LNCAP (cell line): ENCODE measurements around the gene NT5DC4.

ENCODE experiments used
- TF ChIP-seq, protein P1 (sequence below): fragments of 450-650 bp; IDR thresholded peaks from 2 replicates; pipeline ENCODE4 v1.5.1; 2017; ENCODE audit warnings: mild to moderate bottlenecking

NT5DC4 gene

DNA sequence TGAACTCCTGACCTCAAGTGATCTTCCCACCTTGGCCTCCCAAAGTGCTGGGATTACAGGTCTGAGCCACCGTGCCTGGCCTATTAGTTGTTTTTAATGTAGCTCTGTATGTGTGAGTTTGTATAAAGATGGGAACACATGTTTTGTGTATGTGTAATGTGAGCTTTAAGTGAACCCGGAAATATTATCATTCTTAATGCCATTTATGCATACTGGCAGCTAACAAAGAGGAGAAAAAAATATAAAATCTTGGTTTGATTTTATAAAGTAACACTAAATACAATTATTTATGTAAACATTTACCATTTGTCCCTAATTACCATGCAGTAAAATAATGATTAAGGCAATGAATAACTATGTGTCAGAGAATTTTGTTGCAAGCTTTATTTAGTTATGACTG, 52.7 kb downstream of the NT5DC4 start:
- TF ChIP-seq, protein P1, sequence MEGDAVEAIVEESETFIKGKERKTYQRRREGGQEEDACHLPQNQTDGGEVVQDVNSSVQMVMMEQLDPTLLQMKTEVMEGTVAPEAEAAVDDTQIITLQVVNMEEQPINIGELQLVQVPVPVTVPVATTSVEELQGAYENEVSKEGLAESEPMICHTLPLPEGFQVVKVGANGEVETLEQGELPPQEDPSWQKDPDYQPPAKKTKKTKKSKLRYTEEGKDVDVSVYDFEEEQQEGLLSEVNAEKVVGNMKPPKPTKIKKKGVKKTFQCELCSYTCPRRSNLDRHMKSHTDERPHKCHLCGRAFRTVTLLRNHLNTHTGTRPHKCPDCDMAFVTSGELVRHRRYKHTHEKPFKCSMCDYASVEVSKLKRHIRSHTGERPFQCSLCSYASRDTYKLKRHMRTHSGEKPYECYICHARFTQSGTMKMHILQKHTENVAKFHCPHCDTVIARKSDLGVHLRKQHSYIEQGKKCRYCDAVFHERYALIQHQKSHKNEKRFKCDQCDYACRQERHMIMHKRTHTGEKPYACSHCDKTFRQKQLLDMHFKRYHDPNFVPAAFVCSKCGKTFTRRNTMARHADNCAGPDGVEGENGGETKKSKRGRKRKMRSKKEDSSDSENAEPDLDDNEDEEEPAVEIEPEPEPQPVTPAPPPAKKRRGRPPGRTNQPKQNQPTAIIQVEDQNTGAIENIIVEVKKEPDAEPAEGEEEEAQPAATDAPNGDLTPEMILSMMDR, result no peak

DNA sequence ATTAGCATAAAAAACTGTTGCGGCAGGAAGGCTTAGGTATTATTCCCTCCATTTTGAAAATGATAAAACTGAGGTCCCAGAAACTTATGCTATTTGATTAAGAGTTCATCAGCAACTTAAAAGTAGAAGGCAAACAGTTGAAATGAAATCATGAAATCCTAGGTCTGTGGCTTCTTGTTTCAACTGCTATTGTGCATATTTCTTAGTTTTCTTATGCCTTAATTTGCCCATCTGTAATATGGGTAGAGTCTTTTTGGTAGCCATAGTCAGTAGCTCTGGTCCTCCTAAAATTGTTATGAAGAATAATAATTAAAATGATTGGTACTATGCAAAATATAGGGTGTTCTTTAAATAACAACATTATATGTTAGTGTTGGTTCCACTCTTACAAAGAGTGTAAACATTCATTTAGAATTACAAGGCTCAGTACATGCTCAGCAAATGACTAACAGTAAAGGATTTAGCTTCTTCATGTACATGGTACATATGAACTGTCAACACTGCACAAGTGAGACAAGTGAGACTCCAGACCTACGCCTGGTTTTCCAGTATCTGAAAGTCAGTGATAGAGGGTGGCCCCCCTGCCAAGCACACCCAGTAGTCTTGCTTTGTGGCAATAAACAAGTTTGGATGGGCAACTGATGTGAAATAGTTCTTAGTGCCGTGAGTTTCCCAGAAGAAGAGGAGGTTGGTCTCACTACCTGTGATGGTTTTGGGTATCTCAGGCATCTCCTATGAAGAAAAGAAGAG, 53.9 kb downstream of the NT5DC4 start:
- TF ChIP-seq, protein P1, result no peak

DNA sequence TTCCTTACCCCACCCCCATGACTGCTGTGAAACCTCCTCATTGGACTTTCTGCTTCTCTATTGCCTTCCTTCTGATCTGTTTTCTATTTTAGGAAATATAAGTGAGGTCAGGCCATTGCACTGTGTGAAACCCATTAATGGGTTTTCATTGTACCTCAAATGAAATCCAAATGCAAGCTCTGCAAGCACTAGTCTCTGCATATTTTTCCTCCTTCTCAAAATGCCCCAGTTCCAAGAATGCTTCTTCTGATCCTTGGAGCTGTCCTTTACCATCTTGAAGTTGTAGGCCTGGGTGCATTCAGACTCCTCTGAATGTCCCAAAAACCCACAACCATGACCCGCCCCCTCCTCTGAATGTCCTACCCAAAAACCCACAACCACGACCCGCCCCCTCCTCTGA, 55.3 kb downstream of the NT5DC4 start:
- TF ChIP-seq, protein P1, result no peak

DNA sequence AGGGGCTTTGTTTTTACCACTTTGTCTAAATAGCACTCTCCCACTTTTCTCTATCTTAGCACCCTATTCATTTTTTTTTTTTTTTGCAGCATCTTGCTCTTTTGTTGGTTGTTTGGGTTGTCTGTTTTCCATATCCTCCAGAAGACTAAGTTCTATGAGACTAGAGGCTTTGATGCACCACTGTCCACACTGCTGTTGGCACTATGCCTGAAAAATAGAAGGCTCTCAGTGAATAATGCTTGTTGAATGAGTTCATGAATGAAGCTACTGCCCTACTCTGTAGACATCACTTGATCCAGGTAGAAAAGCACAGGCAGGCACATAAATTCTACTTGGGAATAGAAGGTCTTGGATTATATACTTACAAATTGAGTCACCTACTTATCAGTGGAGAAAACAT, 56.2 kb downstream of the NT5DC4 start:
- TF ChIP-seq, protein P1, result no peak

DNA sequence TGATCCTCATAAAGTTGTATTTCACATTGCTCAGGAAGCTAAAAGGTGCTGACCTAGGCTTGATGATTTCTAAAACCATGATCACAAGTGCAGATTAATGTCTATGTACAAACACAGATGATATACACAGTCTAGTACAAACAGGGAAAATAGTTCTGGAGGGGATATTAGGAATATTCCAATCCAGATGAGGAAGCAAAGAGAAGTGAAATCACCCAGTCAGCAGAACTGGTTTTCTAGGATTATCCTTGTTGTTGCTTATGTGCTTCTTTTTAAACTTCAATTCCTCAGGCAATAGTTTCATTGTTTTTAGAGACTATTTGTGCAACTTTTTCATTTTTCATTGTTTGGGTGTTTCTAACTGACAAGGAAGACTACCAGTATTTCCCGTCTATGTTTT, 58.8 kb downstream of the NT5DC4 start:
- TF ChIP-seq, protein P1, result no peak

DNA sequence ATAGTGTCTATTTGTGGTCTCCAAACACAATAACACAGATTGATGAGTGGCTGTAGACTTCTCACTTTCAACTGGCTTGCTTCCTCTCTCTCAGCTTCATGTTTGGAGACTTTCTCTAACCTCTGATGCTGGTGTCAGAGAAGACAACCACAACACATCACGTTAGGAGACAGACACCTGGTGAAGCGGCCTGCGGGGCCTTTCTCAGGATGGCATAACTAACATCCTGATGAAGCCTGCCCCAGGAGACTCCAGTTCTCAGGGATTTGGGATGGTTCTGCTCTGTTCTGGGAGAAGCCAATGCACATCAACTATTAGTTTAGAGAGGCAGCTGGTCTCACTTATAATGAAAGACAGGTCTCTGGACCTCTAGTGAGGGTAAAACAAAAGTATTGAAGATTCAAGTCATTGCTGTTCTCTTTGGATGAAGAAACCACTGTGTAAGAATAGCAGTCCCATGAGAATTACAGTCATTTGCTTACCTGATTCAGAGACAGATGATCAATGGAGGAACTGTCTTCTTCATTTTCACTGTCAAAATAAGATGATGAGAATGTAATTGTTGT, 61.5 kb downstream of the NT5DC4 start:
- TF ChIP-seq, protein P1, result no peak

DNA sequence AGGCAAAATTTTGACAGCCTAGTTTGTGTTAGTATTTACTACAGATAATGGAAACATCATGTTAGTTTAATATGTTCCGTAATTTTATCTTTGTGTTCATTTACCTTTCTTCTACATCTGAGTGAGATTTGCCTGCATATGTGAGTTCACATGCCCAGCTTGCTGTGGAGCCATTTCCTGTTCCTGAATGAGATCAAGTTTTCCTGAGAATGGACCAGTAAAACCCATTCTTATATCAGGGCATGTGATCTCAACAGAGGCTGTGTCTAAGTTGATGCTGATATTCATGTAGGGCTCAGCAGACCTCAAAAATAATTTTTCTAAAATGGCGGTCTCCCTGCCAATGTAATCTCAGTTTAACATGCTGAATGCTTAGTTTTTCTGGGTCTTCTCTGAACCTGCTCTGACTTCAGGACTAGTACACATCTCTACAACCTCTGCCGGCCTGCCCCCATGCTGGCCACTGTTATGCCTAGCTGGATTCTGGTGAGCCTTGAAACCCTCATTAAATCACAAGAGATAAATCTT, 62.4 kb downstream of the NT5DC4 start:
- TF ChIP-seq, protein P1, result no peak
